Fibroblast of mammary gland (primary cell): Measurements from ENCODE around the gene DGCR8.

ENCODE experiments used
- DNase-seq: peaks from one replicate; pipeline ENCODE4 v3.0.0-alpha.2; 2010; ENCODE audit warnings: low read depth
- H3K4me3 ChIP-seq: 2 replicates; pipeline ENCODE4 v1.5.1; 2011; ENCODE audit warnings: low read depth, mild to moderate bottlenecking, low read length, moderate library complexity; ENCODE audit not compliant: control insufficient read depth
- CTCF ChIP-seq: conservative IDR thresholded peaks from 2 replicates; pipeline ENCODE4 v1.5.1; 2011; ENCODE audit warnings: low read depth, low read length, inconsistent platforms; ENCODE audit not compliant: control insufficient read depth, insufficient read depth

The DGCR8 gene

GRCh38 chr22:20140521-20140964 lies 60.5 kb downstream of the DGCR8 start:
- H3K4me3 ChIP-seq, result no peak overlapping the region
- no peak for DNase-seq
- TF ChIP-seq CTCF, result no peak

GRCh38 chr22:20141186-20142077 lies 61.4 kb downstream of the DGCR8 start:
- DNase-seq, result peak; percentile 70
- TF ChIP-seq CTCF, result no peak
- no peak overlapping the region for H3K4me3 ChIP-seq

GRCh38 chr22:20142711-20143621 lies 62.9 kb downstream of the DGCR8 start:
- no peak for DNase-seq
- H3K4me3 ChIP-seq, result no peak overlapping the region
- TF ChIP-seq CTCF, result no peak

- DNase-seq, result no peak
- H3K4me3 ChIP-seq, result no peak overlapping the region
- no peak for TF ChIP-seq CTCF
Observed at GRCh38 chr22:20143883-20144665, 64.0 kb downstream of the DGCR8 start.

GRCh38 chr22:20145206-20145831 lies 65.3 kb downstream of the DGCR8 start:
- TF ChIP-seq CTCF, result no peak
- no peak for DNase-seq
- H3K4me3 ChIP-seq, result no peak overlapping the region

GRCh38 chr22:20145832-20146223 lies 65.8 kb downstream of the DGCR8 start:
- TF ChIP-seq CTCF, result no peak
- H3K4me3 ChIP-seq, result no peak overlapping the region
- DNase-seq, result no peak
